AG04449 (cell line): ENCODE data around the gene SLC12A5.

Experiments
- CTCF ChIA-PET: fragments of 350-600 bp; formaldehyde crosslinking; extraction: SDS; loops from one replicate; lab custom pipeline; 2021; ENCODE audit warnings: antibody characterized with exemption; lab: Yijun Ruan, JAX
- POLR2A ChIA-PET: fragments of 400-600, 350-600 bp; formaldehyde crosslinking; extraction: SDS; loops from one replicate; lab custom pipeline; 2020; ENCODE audit warnings: antibody characterized with exemption, inconsistent platforms; lab: Yijun Ruan, JAX
- DNase-seq: peaks from one replicate; pipeline ENCODE4 v3.0.0-alpha.2; 2010; ENCODE audit warnings: low read depth, low spot score
- H3K4me3 ChIP-seq: 2 replicates; pipeline ENCODE4 v1.5.1; 2011; ENCODE audit warnings: low read depth, mild to moderate bottlenecking, control low read depth, low read length
- CTCF ChIP-seq: IDR thresholded peaks from one replicate; pipeline ENCODE4 v1.5.1; 2011; ENCODE audit warnings: mild to moderate bottlenecking, moderate library complexity, low read length, control low read depth, inconsistent platforms; ENCODE audit not compliant: insufficient read depth; ENCODE audit errors: missing control alignments

The SLC12A5 gene

DNA sequence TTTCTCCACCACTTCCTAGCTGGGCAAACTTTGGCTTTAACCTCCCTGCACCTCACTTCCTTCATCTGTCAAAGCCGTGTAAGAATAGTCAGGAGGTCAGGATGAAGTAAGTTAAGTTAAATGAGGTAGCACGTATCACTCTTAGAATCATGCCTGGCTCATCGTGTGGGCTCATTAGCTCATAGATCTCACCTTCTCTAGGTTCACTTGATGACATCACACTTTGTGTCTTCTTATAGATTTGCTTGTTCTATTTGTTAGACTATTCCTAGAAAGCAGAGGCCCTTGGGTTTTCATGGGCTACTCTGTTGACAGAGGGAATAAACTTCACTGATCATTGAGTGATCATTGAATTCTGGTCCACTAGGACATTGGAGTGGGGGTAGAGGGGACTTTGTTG lies 72.9 kb downstream of the SLC12A5 start:
- no peak overlapping the region for H3K4me3 ChIP-seq
- CTCF ChIA-PET: interaction anchor here (0.9 to 1.4 kb wide), 2 partner anchors 28 to 88 kb away, joined by 3 read pairs; no protein-coding TSS in a partner anchor
- no peak for DNase-seq
- POLR2A ChIA-PET: no interaction called here
- no peak for TF ChIP-seq CTCF

- ChIA-PET CTCF (interaction anchor here (0.9 to 1.4 kb wide), 2 partner anchors 27 to 89 kb away, joined by 3 read pairs; no protein-coding TSS in a partner anchor), POLR2A (no interaction called here)
- H3K4me3 ChIP-seq: no peak overlapping the region
- DNase-seq: no peak
- no peak for TF ChIP-seq CTCF
Observed at GRCh38 chr20:46102940-46103339, 73.9 kb downstream of the SLC12A5 start.

DNA sequence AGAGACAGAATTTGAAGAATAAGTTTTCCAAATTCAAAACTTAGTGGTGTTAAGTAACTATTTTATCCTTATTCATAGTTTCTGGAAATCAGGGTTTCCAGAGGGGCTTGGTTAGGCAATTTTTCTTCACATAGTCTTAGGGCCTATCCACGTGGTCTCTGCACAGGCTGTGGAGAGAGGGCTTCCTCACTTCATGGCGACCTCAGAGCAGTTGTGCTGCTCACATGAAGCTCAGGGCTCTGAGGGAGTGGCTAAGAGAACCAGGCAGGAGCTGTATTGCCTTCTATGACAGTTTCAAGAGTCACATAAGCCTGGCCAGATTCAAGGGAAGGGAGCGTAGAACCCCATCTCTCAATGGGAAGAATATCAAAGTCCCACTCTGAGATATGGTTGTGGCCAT lies 75.2 kb downstream of the SLC12A5 start:
- no peak for DNase-seq
- ChIA-PET CTCF (no interaction called here), POLR2A (no interaction called here)
- no peak overlapping the region for H3K4me3 ChIP-seq
- no peak for TF ChIP-seq CTCF

- TF ChIP-seq CTCF: no peak
- DNase-seq: no peak
- ChIA-PET CTCF (interaction anchor here (1.1 to 1.5 kb wide), 3 partner anchors 14 to 93 kb away, joined by 3 to 5 read pairs (median 4); no protein-coding TSS in a partner anchor), POLR2A (no interaction called here)
- H3K4me3 ChIP-seq: no peak overlapping the region
Observed at GRCh38 chr20:46107061-46107460, 78.0 kb downstream of the SLC12A5 start.

GRCh38 chr20:46108435-46108841 lies 79.4 kb downstream of the SLC12A5 start:
- POLR2A ChIA-PET: no interaction called here
- no peak for TF ChIP-seq CTCF
- CTCF ChIA-PET: interaction anchor here (1.3 kb wide), 1 partner anchor 94 kb away, joined by 4 read pairs; no protein-coding TSS in a partner anchor
- DNase-seq: no peak
- H3K4me3 ChIP-seq: no peak overlapping the region

DNA sequence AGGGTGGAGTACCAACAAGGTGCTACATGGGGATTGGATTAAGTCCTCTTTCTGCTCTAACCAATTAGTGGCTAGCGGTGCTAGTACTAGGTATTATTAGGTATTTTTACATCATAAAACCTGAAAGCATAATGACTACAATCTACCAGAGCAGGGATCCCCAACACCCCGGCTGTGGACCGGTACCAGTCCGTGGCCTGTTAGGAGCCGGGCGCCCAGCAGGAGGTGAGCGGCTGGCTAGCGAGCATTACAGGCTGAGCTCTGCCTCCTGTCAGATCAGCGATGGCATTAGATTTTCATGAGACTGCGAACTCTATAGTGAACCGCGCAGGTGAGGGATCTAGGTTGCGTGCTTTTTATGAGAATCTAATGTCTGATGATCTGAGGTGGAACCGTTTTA lies 80.0 kb downstream of the SLC12A5 start:
- no peak for DNase-seq
- CTCF ChIA-PET: no interaction called here
- H3K4me3 ChIP-seq: no peak overlapping the region
- POLR2A ChIA-PET: no interaction called here
- no peak for TF ChIP-seq CTCF
